Hepatocyte (in vitro differentiated cells): ENCODE measurements around the gene NRSN2. TPM values are rescaled to one million over a fixed set of nuclear protein-coding genes. Genes with fewer than 3 reads are reported as not detected.

Experiments used
- DNase-seq: peaks from one replicate; pipeline ENCODE4 v3.0.0-alpha.2; 2016; ENCODE audit warnings: low spot score
- H2AFZ ChIP-seq: fragments of 200-600 bp; sonication (generic); 2 replicates; pipeline ENCODE4 v1.6.0; 2016; ENCODE audit warnings: antibody characterized with exemption, mild to moderate bottlenecking
- H3K27ac ChIP-seq: fragments of 200-600 bp; sonication (generic); 2 replicates; pipeline ENCODE4 v1.5.1; 2016; ENCODE audit warnings: mild to moderate bottlenecking
- H3K27me3 ChIP-seq: fragments of 200-600 bp; sonication (generic); 2 replicates; pipeline ENCODE4 v1.6.1; 2016
- H3K36me3 ChIP-seq: fragments of 200-600 bp; sonication (generic); replicated peaks from 2 replicates; pipeline ENCODE4 v1.5.1; 2016; ENCODE audit warnings: low read depth; ENCODE audit not compliant: insufficient read depth
- H3K4me1 ChIP-seq: fragments of 200-600 bp; sonication (generic); 2 replicates; pipeline ENCODE4 v1.5.1; 2016; ENCODE audit warnings: mild to moderate bottlenecking, moderate library complexity; ENCODE audit not compliant: insufficient read depth
- H3K4me2 ChIP-seq: fragments of 200-600 bp; sonication (generic); 2 replicates; pipeline ENCODE4 v1.6.0; 2016
- H3K4me3 ChIP-seq: fragments of 200-600 bp; sonication (generic); 2 replicates; pipeline ENCODE4 v1.5.1; 2016; ENCODE audit warnings: mild to moderate bottlenecking
- H3K79me2 ChIP-seq: fragments of 200-600 bp; sonication (generic); 2 replicates; pipeline ENCODE4 v1.6.0; 2017; ENCODE audit warnings: mild to moderate bottlenecking
- H3K9me2 ChIP-seq: fragments of 200-600 bp; sonication (generic); replicated peaks from 2 replicates; pipeline ENCODE4 v1.6.0; 2017; ENCODE audit warnings: mild to moderate bottlenecking; ENCODE audit not compliant: insufficient read depth
- H3K9me3 ChIP-seq: fragments of 200-600 bp; sonication (generic); 2 replicates; pipeline ENCODE4 v1.5.1; 2016; ENCODE audit warnings: low read depth, mild to moderate bottlenecking
- H4K20me1 ChIP-seq: fragments of 200-600 bp; sonication (generic); 2 replicates; pipeline ENCODE4 v1.6.0; 2016; ENCODE audit warnings: mild to moderate bottlenecking; ENCODE audit not compliant: insufficient read depth, poor library complexity, severe bottlenecking
- EZH2 ChIP-seq: fragments of 200-600 bp; sonication (generic); IDR thresholded peaks from 2 replicates; pipeline ENCODE4 v1.6.1; 2016; ENCODE audit warnings: antibody characterized with exemption, mild to moderate bottlenecking, borderline replicate concordance
- EZH2phosphoT487 ChIP-seq: fragments of 200-600 bp; sonication (generic); IDR thresholded peaks from one replicate; pipeline ENCODE4 v1.6.1; 2018; ENCODE audit warnings: antibody characterized with exemption, mild to moderate bottlenecking, low read depth, moderate library complexity; ENCODE audit not compliant: unreplicated experiment, severe bottlenecking
- WGBS: methylation state at CpG from one replicate; pipeline ENCODE4 v1.1.6; 2016; ENCODE audit warnings: low lambda C conversion rate; ENCODE audit errors: missing lambda C conversion rate; 5-methylcytosine and 5-hydroxymethylcytosine counted together
- polyA plus RNA-seq: library from polyadenylated mRNA; unstranded; fragments of >200 nt; fragmentation: Nextera tagmentation; extraction: Ambion mirVana; gene quantifications from 2 replicates; pipeline ENCODE4 v1.2.1, GENCODE V29; 2016
- total RNA-seq: library from RNA; depleted of rRNA; stranded (reverse); fragments of >200 nt; gene quantifications from 2 replicates; pipeline ENCODE4 v1.2.3, GENCODE V29; 2014
- TF ChIP-seq, protein P1 (sequence below): fragments of 200-600 bp; sonication (generic); IDR thresholded peaks from 2 replicates; pipeline ENCODE4 v1.5.1; 2016; ENCODE audit warnings: antibody characterized with exemption, mild to moderate bottlenecking; ENCODE audit not compliant: poor library complexity

Gene NRSN2
- total and polyA plus RNA-seq, 2 experiments from 2014 or later, result 29.8 to 68.1 TPM

DNA sequence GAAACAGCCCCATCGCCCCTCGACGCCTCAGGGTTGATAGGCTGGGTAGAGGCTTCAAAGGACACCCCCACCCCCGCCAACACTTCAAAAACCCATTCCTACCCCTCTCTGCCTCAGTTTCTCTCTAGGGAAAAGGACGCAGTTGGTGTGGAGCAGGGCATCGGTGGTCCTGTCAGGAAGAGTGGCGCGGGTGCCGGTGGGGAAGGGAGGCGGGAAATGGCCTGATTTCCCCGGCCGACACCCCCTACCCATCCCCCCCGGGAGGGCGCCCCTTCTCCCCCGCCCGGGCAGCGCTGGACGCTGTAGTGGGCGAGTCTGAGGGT lies 367 bp downstream of the NRSN2 start:
- 0% methylated on average over 5 of the region's 19 CpGs for WGBS
- Histone ChIP-seq H3K36me3 (no peaks in the 10 kb centered on the region), H3K9me3 (no peaks in the 10 kb centered on the region), H3K27me3 (no peaks in the 10 kb centered on the region), H3K4me2 (peak overlapping the region; percentile 93), H3K79me2 (peaks cover 29% of the 10 kb centered on the region), H3K4me1 (peaks cover 9% of the 10 kb centered on the region), H4K20me1 (no peaks in the 10 kb centered on the region), H3K9me2 (no peaks in the 10 kb centered on the region), H3K4me3 (peak overlapping the region; percentile 85), H3K27ac (peak overlapping the region; percentile 99), H2AFZ (peak overlapping the region; percentile 32)
- no peak for TF ChIP-seq EZH2phosphoT487
- TF ChIP-seq EZH2, result no peak
- TF ChIP-seq, protein P1, sequence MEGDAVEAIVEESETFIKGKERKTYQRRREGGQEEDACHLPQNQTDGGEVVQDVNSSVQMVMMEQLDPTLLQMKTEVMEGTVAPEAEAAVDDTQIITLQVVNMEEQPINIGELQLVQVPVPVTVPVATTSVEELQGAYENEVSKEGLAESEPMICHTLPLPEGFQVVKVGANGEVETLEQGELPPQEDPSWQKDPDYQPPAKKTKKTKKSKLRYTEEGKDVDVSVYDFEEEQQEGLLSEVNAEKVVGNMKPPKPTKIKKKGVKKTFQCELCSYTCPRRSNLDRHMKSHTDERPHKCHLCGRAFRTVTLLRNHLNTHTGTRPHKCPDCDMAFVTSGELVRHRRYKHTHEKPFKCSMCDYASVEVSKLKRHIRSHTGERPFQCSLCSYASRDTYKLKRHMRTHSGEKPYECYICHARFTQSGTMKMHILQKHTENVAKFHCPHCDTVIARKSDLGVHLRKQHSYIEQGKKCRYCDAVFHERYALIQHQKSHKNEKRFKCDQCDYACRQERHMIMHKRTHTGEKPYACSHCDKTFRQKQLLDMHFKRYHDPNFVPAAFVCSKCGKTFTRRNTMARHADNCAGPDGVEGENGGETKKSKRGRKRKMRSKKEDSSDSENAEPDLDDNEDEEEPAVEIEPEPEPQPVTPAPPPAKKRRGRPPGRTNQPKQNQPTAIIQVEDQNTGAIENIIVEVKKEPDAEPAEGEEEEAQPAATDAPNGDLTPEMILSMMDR, result no peak
- no peak for DNase-seq

DNA sequence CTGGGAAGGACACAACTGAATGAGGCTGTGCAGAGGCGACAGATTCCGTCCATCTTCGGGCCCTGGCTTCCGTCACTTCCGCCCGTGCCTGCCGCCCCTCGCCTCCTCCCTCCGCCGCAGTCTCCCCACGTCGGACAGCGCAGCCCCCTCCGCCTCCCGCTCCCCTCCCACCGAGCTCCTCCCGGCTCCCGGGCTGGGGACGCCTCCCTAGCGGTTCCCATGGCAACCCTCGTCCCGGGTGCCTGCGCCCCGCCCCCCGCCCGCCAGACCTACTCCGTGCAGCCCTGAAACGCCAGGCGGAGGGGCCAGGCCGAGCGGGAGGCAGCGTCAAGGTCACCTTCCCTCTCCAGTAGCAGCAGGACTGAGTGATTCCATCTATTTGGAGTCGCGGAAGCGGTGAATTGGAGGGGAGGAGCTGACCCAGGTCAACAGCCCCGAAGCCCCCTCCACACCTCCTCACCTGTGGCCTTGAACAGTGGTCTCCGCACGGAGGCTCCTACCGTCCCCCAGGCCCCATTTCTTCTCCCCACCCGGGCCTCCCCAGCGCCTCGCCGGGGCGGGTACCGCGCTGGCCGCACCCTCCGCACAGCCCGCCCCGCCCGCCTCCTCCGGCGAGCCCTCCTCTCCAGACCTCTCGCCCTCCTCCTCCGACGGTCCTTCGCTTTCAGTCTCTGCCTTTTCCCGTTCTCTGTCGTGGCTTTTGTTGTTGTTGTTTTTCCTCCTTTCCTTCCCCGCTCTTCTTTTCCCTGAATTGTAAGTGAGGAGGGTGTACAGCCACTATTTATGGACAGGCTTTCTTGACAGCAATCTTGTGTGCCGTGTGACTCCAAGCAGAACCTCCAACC lies 951 bp downstream of the NRSN2 start:
- Histone ChIP-seq H3K27me3 (no peaks in the 10 kb centered on the region), H3K9me2 (no peaks in the 10 kb centered on the region), H3K4me2 (peak overlapping the region; percentile 93), H3K27ac (peak overlapping the region; percentile 99), H3K4me3 (peak overlapping the region; percentile 85), H3K79me2 (peaks cover 29% of the 10 kb centered on the region), H3K36me3 (no peaks in the 10 kb centered on the region), H2AFZ (peak overlapping the region; percentile 69), H4K20me1 (no peaks in the 10 kb centered on the region), H3K4me1 (peaks cover 9% of the 10 kb centered on the region), H3K9me3 (no peaks in the 10 kb centered on the region)
- TF ChIP-seq EZH2phosphoT487 (no peak), EZH2 (no peak)
- TF ChIP-seq, protein P1, result no peak
- WGBS, result 2% methylated on average over 24 of the region's 61 CpGs
- DNase-seq, result peak; percentile 99

DNA sequence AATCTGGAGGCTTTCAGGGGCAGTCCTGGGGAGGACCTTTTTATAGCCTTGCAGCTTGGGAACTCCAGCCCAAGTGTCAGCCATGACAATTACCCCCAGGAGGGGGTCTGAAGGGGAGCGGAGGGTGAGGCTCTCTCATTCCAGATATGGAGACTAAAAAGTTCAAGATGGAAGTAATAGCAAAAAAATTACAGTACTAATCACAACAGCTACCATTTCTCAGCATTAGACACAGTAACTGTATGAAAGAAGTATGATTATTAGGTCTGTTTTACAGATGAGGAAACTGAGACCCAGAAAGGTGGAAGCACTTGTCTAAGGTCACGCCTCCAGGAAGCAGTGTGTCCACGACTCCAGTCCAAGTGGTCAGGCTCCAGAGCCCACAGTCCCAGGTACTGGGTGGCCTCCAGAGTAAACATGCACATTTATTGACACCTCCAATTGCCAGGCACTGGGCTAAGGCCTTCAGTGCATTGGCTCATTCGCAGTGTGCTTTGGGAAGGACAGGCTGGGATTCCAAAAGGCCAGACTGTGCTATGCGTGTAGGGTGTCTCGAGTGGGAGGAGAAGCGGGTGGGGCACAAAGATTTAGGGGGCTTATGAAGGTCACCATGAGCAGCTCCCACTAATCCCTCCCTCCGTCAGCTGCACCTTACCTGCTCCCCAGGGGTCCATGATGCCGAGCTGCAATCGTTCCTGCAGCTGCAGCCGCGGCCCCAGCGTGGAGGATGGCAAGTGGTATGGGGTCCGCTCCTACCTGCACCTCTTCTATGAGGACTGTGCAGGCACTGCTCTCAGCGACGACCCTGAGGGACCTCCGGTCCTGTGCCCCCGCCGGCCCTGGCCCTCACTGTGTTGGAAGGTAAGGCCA lies 2.3 kb downstream of the NRSN2 start:
- peak overlapping the region; percentile 93 for H3K4me2 ChIP-seq
- peak overlapping the region; percentile 99 for H3K27ac ChIP-seq
- no peaks in the 10 kb centered on the region for H4K20me1 ChIP-seq
- 94% methylated on average over 19 of the region's 19 CpGs for WGBS
- no peaks in the 10 kb centered on the region for H3K9me3 ChIP-seq
- no peak for TF ChIP-seq EZH2
- no peak for TF ChIP-seq EZH2phosphoT487
- TF ChIP-seq, protein P1, result no peak
- H3K79me2 ChIP-seq, result peaks cover 26% of the 10 kb centered on the region
- peak overlapping the region; percentile 43 for H3K4me3 ChIP-seq
- H2AFZ ChIP-seq, result no peak overlapping the region
- H3K36me3 ChIP-seq, result no peaks in the 10 kb centered on the region
- peaks cover 9% of the 10 kb centered on the region for H3K4me1 ChIP-seq
- H3K27me3 ChIP-seq, result no peaks in the 10 kb centered on the region
- H3K9me2 ChIP-seq, result no peaks in the 10 kb centered on the region
- DNase-seq, result no peak
